GM18909 (cell line): ENCODE data around the gene TOMM70.
A peak's percentile ranks its signal among the peaks of the same experiment; 100 is the strongest.
"Not testable (repeated sequence)": the region's sequence is repeated elsewhere in the genome, so short reads cannot be mapped to it uniquely, and the experiment has no call there.

Experiments
- ATAC-seq: cut with Tn5 transposase; IDR thresholded peaks from one replicate; pipeline ENCODE4 v1.9.1; 2021; ENCODE audit warnings: mild to moderate bottlenecking; ENCODE audit not compliant: unreplicated experiment, poor library complexity

The TOMM70 gene

GRCh38 chr3:100370756-100371155 lies 30.1 kb downstream of the TOMM70 start:
- ATAC-seq, result no peak

- no peak for ATAC-seq
These were observed 32.4 kb downstream of the TOMM70 start for GRCh38 chr3:100368441-100368840.

GRCh38 chr3:100366424-100366823 lies 34.5 kb downstream of the TOMM70 start:
- no peak for ATAC-seq

GRCh38 chr3:100364421-100364820 lies 36.5 kb downstream of the TOMM70 start:
- no peak for ATAC-seq

GRCh38 chr3:100361897-100362296 lies 39.0 kb downstream of the TOMM70 start:
- ATAC-seq, result no peak

- no peak for ATAC-seq
These were observed 40.0 kb downstream of the TOMM70 start for GRCh38 chr3:100360757-100361496.

- ATAC-seq, result no peak
These were observed 41.9 kb downstream of the TOMM70 start for GRCh38 chr3:100359035-100359434.

GRCh38 chr3:100358413-100358812 lies 42.5 kb downstream of the TOMM70 start:
- no peak for ATAC-seq

- peak; percentile 76 for ATAC-seq
These were observed 46.0 kb downstream of the TOMM70 start for GRCh38 chr3:100354850-100355249.

- no peak for ATAC-seq
These were observed 48.3 kb downstream of the TOMM70 start for GRCh38 chr3:100352296-100353231.

- not testable (repeated sequence) for ATAC-seq
These were observed 49.1 kb downstream of the TOMM70 start for GRCh38 chr3:100351770-100352169.

GRCh38 chr3:100348727-100349126 lies 52.2 kb downstream of the TOMM70 start:
- no peak for ATAC-seq

- no peak for ATAC-seq
These were observed 60.4 kb downstream of the TOMM70 start for GRCh38 chr3:100340527-100340926.

GRCh38 chr3:100339786-100340185 lies 61.1 kb downstream of the TOMM70 start:
- ATAC-seq, result no peak

GRCh38 chr3:100338911-100339310 lies 62.0 kb downstream of the TOMM70 start:
- no peak for ATAC-seq

GRCh38 chr3:100336229-100336628 lies 64.7 kb downstream of the TOMM70 start:
- not testable (repeated sequence) for ATAC-seq

- ATAC-seq, result peak; percentile 53
These were observed 65.5 kb downstream of the TOMM70 start for GRCh38 chr3:100335434-100335833.

- ATAC-seq, result peak; percentile 96
These were observed 66.2 kb downstream of the TOMM70 start, which contains the start of gene NIT2 for GRCh38 chr3:100334488-100335351. Gene NIT2, plus strand, starts transcription at chr3:100334757. Its CDS starts 35 bp downstream, at chr3:100334792.

GRCh38 chr3:100333970-100334487 lies 66.9 kb downstream of the TOMM70 start:
- peak; percentile 26 for ATAC-seq

- no peak for ATAC-seq
These were observed 67.8 kb downstream of the TOMM70 start for GRCh38 chr3:100333051-100333450.
